H1 (cell line): ENCODE data around the gene FOXN3. TPM values are rescaled to one million over a fixed set of nuclear protein-coding genes. Genes with fewer than 3 reads are reported as not detected.

Experiments used
- CTCF ChIA-PET: fragments of 300-600 bp; sonication (Branson Sonifier 250); formaldehyde crosslinking; loops from one replicate; lab custom pipeline; 2021; ENCODE audit not compliant: partially characterized antibody; lab: Charles Lee
- POLR2A ChIA-PET: fragments of 300-600 bp; sonication (Branson Sonifier 250); formaldehyde crosslinking; loops from one replicate; lab custom pipeline; 2021; ENCODE audit warnings: inconsistent platforms; ENCODE audit not compliant: partially characterized antibody; lab: Charles Lee
- DNase-seq, 2 experiments: peaks; one replicate each; pipeline versions ENCODE4 v3.0.0 to v3.0.0-alpha.2; 2010 to 2022; ENCODE audit warnings: low spot score in 2 of 2, low read depth in 1 of 2, mixed read lengths in 1 of 2
- FAIRE-seq: peaks from 2 replicates; lab custom pipeline; 2011; peaks lifted over from hg19 to GRCh38; lab: Jason Lieb, UNC
- H2AFZ ChIP-seq: 2 replicates; pipeline ENCODE4 v1.8.1; 2012; ENCODE audit warnings: low read length, inconsistent platforms
- H2AK5ac ChIP-seq: 2 replicates; pipeline ENCODE4 v1.6.1; 2013; ENCODE audit warnings: low read depth, low read length
- H2BK120ac ChIP-seq: replicated peaks from 2 replicates; pipeline ENCODE3; 2013; ENCODE audit warnings: low read depth, low read length, inconsistent platforms
- H2BK12ac ChIP-seq: 2 replicates; pipeline ENCODE4 v1.6.1; 2013; ENCODE audit warnings: low read depth, low read length
- H2BK15ac ChIP-seq: 2 replicates; pipeline ENCODE4 v1.6.1; 2013; ENCODE audit warnings: low read length
- H2BK20ac ChIP-seq: 2 replicates; pipeline ENCODE4 v1.6.1; 2013; ENCODE audit warnings: low read length
- H2BK5ac ChIP-seq: 2 replicates; pipeline ENCODE4 v1.6.1; 2013; ENCODE audit warnings: low read depth, low read length
- H3K14ac ChIP-seq: 2 replicates; pipeline ENCODE4 v1.6.1; 2013; ENCODE audit warnings: inconsistent platforms; ENCODE audit not compliant: insufficient read length
- H3K18ac ChIP-seq: 2 replicates; pipeline ENCODE4 v1.6.1; 2013; ENCODE audit warnings: low read length; ENCODE audit errors: extremely low read depth
- H3K23ac ChIP-seq: 2 replicates; pipeline ENCODE4 v1.6.1; 2013; ENCODE audit warnings: inconsistent platforms; ENCODE audit not compliant: insufficient read length
- H3K23me2 ChIP-seq: 2 replicates; pipeline ENCODE4 v1.6.1; 2013; ENCODE audit warnings: low read depth, low read length
- H3K27ac ChIP-seq: 2 replicates; pipeline ENCODE4 v1.6.1; 2011; ENCODE audit warnings: low read depth, low read length, inconsistent platforms
- H3K27me3 ChIP-seq, 4 experiments: replicated peaks in 1 of 4; 1 replicate in 1 of 4; 2 replicates in 3 of 4; pipeline versions ENCODE4 v1.6.1 to v1.8.1; 2011 to 2013; ENCODE audit warnings: low read length in 3 of 4, mild to moderate bottlenecking in 3 of 4, inconsistent platforms in 2 of 4, mixed read lengths in 2 of 4, moderate library complexity in 1 of 4; ENCODE audit not compliant: control insufficient read depth in 3 of 4, insufficient read depth in 3 of 4; ENCODE audit errors: extremely low read depth in 1 of 4
- H3K36me3 ChIP-seq, 4 experiments: 2 replicates each; pipeline versions ENCODE4 v1.6.1 to v1.8.1; 2011 to 2013; ENCODE audit warnings: mild to moderate bottlenecking in 4 of 4, low read length in 3 of 4, moderate library complexity in 2 of 4, control low read depth in 1 of 4, inconsistent platforms in 1 of 4; ENCODE audit not compliant: insufficient read depth in 4 of 4, control insufficient read depth in 2 of 4
- H3K4ac ChIP-seq: replicated peaks from 2 replicates; pipeline ENCODE3; 2013; ENCODE audit warnings: low read length, low read depth, mixed read lengths, inconsistent platforms; ENCODE audit not compliant: insufficient read length
- H3K4me1 ChIP-seq, 4 experiments: replicated peaks in 1 of 4; 1 replicate in 1 of 4; 2 replicates in 3 of 4; pipeline versions ENCODE4 v1.6.1 to v1.8.1; 2011 to 2013; ENCODE audit warnings: low read length in 3 of 4, inconsistent platforms in 2 of 4, mixed read lengths in 1 of 4; ENCODE audit not compliant: insufficient read depth in 4 of 4, control insufficient read depth in 3 of 4
- H3K4me2 ChIP-seq, 2 experiments: 2 replicates each; pipeline versions ENCODE4 v1.6.1 to v1.8.1; 2011 to 2013; ENCODE audit warnings: low read depth in 2 of 2, low read length in 2 of 2, control low read depth in 1 of 2, inconsistent platforms in 1 of 2, mild to moderate bottlenecking in 1 of 2; ENCODE audit not compliant: insufficient read depth in 1 of 2
- H3K4me3 ChIP-seq, 4 experiments: fragments of 200-600, 300-600 bp in 1 of 4; sonication (generic), shearing (Covaris generic), sonication (Bioruptor Twin) in 1 of 4; 2 replicates each; pipeline versions ENCODE4 v1.5.1 to v1.8.1; 2011 to 2016; ENCODE audit warnings: low read length in 4 of 4, low read depth in 3 of 4, control low read depth in 2 of 4, inconsistent platforms in 2 of 4, mild to moderate bottlenecking in 2 of 4, mixed read lengths in 1 of 4, moderate library complexity in 1 of 4; ENCODE audit not compliant: insufficient read depth in 2 of 4; ENCODE audit errors: extremely low read depth in 1 of 4
- H3K56ac ChIP-seq: replicated peaks from 2 replicates; pipeline ENCODE3; 2013; ENCODE audit warnings: low read depth, mild to moderate bottlenecking, mixed read lengths, low read length, inconsistent platforms; ENCODE audit not compliant: insufficient read length
- H3K79me1 ChIP-seq: 2 replicates; pipeline ENCODE4 v1.6.1; 2013; ENCODE audit warnings: low read depth, low read length, control low read depth
- H3K79me2 ChIP-seq, 2 experiments: 2 replicates each; pipeline versions ENCODE4 v1.6.1 to v1.8.1; 2012 to 2013; ENCODE audit warnings: low read length in 2 of 2, mild to moderate bottlenecking in 2 of 2, inconsistent platforms in 1 of 2; ENCODE audit not compliant: insufficient read depth in 2 of 2, control insufficient read depth in 1 of 2
- H3K9ac ChIP-seq, 4 experiments: replicated peaks in 1 of 4; 1 replicate in 1 of 4; 2 replicates in 3 of 4; pipeline versions ENCODE4 v1.6.1 to v1.8.1; 2011 to 2013; ENCODE audit warnings: low read depth in 3 of 4, low read length in 3 of 4, control low read depth in 2 of 4, mild to moderate bottlenecking in 2 of 4, moderate library complexity in 2 of 4, inconsistent platforms in 1 of 4; ENCODE audit errors: extremely low read depth in 1 of 4
- H3K9me3 ChIP-seq, 2 experiments: 2 replicates each; pipeline versions ENCODE4 v1.6.1 to v1.8.1; 2012 to 2013; ENCODE audit warnings: mild to moderate bottlenecking in 2 of 2, moderate library complexity in 2 of 2, control low read depth in 1 of 2, inconsistent platforms in 1 of 2, low read depth in 1 of 2, low read length in 1 of 2, mixed read lengths in 1 of 2; ENCODE audit not compliant: insufficient read depth in 2 of 2
- H4K20me1 ChIP-seq, 2 experiments: replicated peaks in 1 of 2; 2 replicates each; pipeline versions ENCODE3 to v1.8.1; 2011 to 2013; ENCODE audit warnings: inconsistent platforms in 2 of 2, low read length in 2 of 2, mild to moderate bottlenecking in 1 of 2; ENCODE audit not compliant: insufficient read depth in 2 of 2, control insufficient read depth in 1 of 2
- H4K5ac ChIP-seq: 2 replicates; pipeline ENCODE4 v1.6.1; 2013; ENCODE audit warnings: low read length, low read depth, mixed read lengths, inconsistent platforms; ENCODE audit not compliant: insufficient read length
- H4K8ac ChIP-seq: 2 replicates; pipeline ENCODE4 v1.8.0; 2013; ENCODE audit warnings: mild to moderate bottlenecking, moderate library complexity, low read length, inconsistent platforms; ENCODE audit not compliant: insufficient read depth; ENCODE audit errors: extremely low read depth
- H4K91ac ChIP-seq: replicated peaks from 2 replicates; pipeline ENCODE3; 2013; ENCODE audit warnings: low read length, mixed read lengths, inconsistent platforms; ENCODE audit not compliant: insufficient read length
- ATF3 ChIP-seq: IDR thresholded peaks from 2 replicates; pipeline ENCODE4 v1.6.1; 2011; ENCODE audit warnings: low read depth, mild to moderate bottlenecking, low read length; ENCODE audit not compliant: insufficient read depth
- BCL11A ChIP-seq, 2 experiments: IDR thresholded peaks; one replicate each; pipeline ENCODE4 v1.6.1; 2011; ENCODE audit warnings: low read depth in 2 of 2, low read length in 2 of 2, mild to moderate bottlenecking in 2 of 2
- BRCA1 ChIP-seq: IDR thresholded peaks from 2 replicates; pipeline ENCODE4 v1.6.1; 2012; ENCODE audit warnings: low read depth, low read length, improper control_type of control experiment
- CEBPB ChIP-seq: IDR thresholded peaks from 2 replicates; pipeline ENCODE4 v1.6.1; 2012; ENCODE audit warnings: low read depth, low read length
- RBBP5 ChIP-seq: IDR thresholded peaks from 2 replicates; pipeline ENCODE4 v1.7.1; 2012; ENCODE audit warnings: low read depth, mild to moderate bottlenecking, inconsistent platforms, low read length, moderate library complexity, borderline replicate concordance
- RFX5 ChIP-seq: IDR thresholded peaks from 2 replicates; pipeline ENCODE4 v1.6.1; 2011; ENCODE audit warnings: low read depth, low read length, improper control_type of control experiment, borderline replicate concordance
- RNF2 ChIP-seq: fragments of 200-900, 300-1000 bp; sonication (generic); IDR thresholded peaks from 2 replicates; pipeline ENCODE4 v1.7.1; 2016; ENCODE audit warnings: borderline replicate concordance, low read depth, mild to moderate bottlenecking, antibody characterized with exemption, low read length; ENCODE audit not compliant: poor library complexity, severe bottlenecking; ENCODE audit errors: missing control alignments
- RXRA ChIP-seq: IDR thresholded peaks from 2 replicates; pipeline ENCODE4 v1.6.1; 2011; ENCODE audit warnings: low read depth, mild to moderate bottlenecking, low read length, moderate library complexity; ENCODE audit not compliant: insufficient read depth
- SAP30 ChIP-seq: fragments of 300-600 bp; sonication (generic); IDR thresholded peaks from 2 replicates; pipeline ENCODE4 v1.7.1; 2012; ENCODE audit warnings: low read length, moderate library complexity, mild to moderate bottlenecking, inconsistent platforms; ENCODE audit not compliant: insufficient read depth, insufficient replicate concordance
- SP1 ChIP-seq: IDR thresholded peaks from 2 replicates; pipeline ENCODE4 v1.6.1; 2011; ENCODE audit warnings: low read depth, low read length
- SP4 ChIP-seq: IDR thresholded peaks from 2 replicates; pipeline ENCODE4 v1.6.1; 2012; ENCODE audit warnings: low read length, inconsistent platforms
- WGBS, 2 experiments: shearing (Covaris generic) in 1 of 2; methylation state at CpG; one replicate each; pipeline versions ENCODE4 v1.1.6 to v1.1.7; 2013 to 2015; ENCODE audit warnings: low lambda C conversion rate in 2 of 2, mixed read lengths in 2 of 2, inconsistent platforms in 1 of 2, low coverage in 1 of 2, missing lambda C conversion rate in 1 of 2; ENCODE audit not compliant: insufficient replicate concordance in 2 of 2, insufficient coverage in 1 of 2, insufficient read length in 1 of 2; ENCODE audit errors: extremely low coverage in 1 of 2, missing lambda C conversion rate in 1 of 2; 5-methylcytosine and 5-hydroxymethylcytosine counted together
- polyA plus RNA-seq, 7 experiments: library from polyadenylated mRNA; depleted of rRNA in 3 of 7; stranded (reverse) in 5 of 7; unstranded in 2 of 7; fragments of >200 nt in 5 of 7; fragments of 200-250 nt in 2 of 7; gene quantifications; 1 replicate in 5 of 7; 2 replicates in 1 of 7; 4 replicates in 1 of 7; pipeline versions ENCODE4 v1.2.1 to v1.2.3, GENCODE V29; 2011 to 2013; ENCODE audit warnings: missing spikeins in 2 of 7, mixed read lengths in 2 of 7
- total RNA-seq: library from RNA; stranded (reverse); fragmentation: NEBNext Ultra II Directional; extraction: Animal tissue kit (Norgen Biotek cat#: 25700); gene quantifications from 2 replicates; pipeline ENCODE4 v1.2.1, GENCODE V29; 2021

The FOXN3 gene
- total and polyA plus RNA-seq, 2 of the 8 experiments (the other 6 are each of a cell fraction or from before 2014, with no cell fraction given), result 52.6 to 178 TPM

- no peak for FAIRE-seq
- TF ChIP-seq RNF2 (no peak), BCL11A (IDR thresholded peaks at IDR 0.05; ENCODE audit: low read depth in 2 of 2, low read length in 2 of 2) (no peak), ATF3 (no peak), SP4 (no peak), RFX5 (no peak), SAP30 (no peak), RXRA (no peak), SP1 (no peak), RBBP5 (no peak), CEBPB (no peak), BRCA1 (no peak)
Measured at GRCh38 chr14:89304972-89305703, 111.9 kb downstream of the FOXN3 start.

More at GRCh38 chr14:89304972-89305703, 111.9 kb downstream of the FOXN3 start:
- H4K5ac ChIP-seq, result no peak overlapping the region
- H3K9ac ChIP-seq, result no peak overlapping the region
- H3K4me1 ChIP-seq, result peaks cover 12 to 37% (median 31%) of the 10 kb centered on the region in 4 experiments
- no peak overlapping the region for H3K56ac ChIP-seq
- ChIA-PET CTCF (interaction anchor here (0.6 to 2.2 kb wide), 7 partner anchors 9 to 263 kb away, joined by 3 to 6 read pairs (median 3); no protein-coding TSS in a partner anchor), POLR2A (interaction anchor here (0.9 to 2.1 kb wide), 5 partner anchors 8 to 14 kb away, joined by 3 to 9 read pairs (median 4); no protein-coding TSS in a partner anchor)
- H3K79me2 ChIP-seq, result peaks cover 0 to 86% of the 10 kb centered on the region in 2 experiments; a peak in 3 of 4 replicates
- no peak overlapping the region for H3K4ac ChIP-seq
- H2BK20ac ChIP-seq, result no peak overlapping the region
- H3K36me3 ChIP-seq, result peaks cover 0 to 5% (median 2%) of the 10 kb centered on the region in 4 experiments; a peak in 1 of 8 replicates
- peaks cover 2 to 6% of the 10 kb centered on the region in 2 experiments for H4K20me1 ChIP-seq
- H3K4me2 ChIP-seq, result no peak overlapping the region
- H2AK5ac ChIP-seq, result 0 out of 2 replicates have a peak overlapping the region, but pooled peaks have one; percentile 4
- H3K27ac ChIP-seq, result no peak overlapping the region
- H3K79me1 ChIP-seq, result peaks cover 4% of the 10 kb centered on the region
- H3K23me2 ChIP-seq, result no peaks in the 10 kb centered on the region; the same call in none of the 2 replicates
- H3K9me3 ChIP-seq, result no peaks in the 10 kb centered on the region
- H3K4me3 ChIP-seq, result no peak overlapping the region
- DNase-seq, result no peak
- no peak overlapping the region for H4K91ac ChIP-seq
- no peak overlapping the region for H2BK5ac ChIP-seq
- WGBS, 2 experiments, result 89% methylated on average over 16 of the region's 16 CpGs; no CpG with 5 or more reads in 1 of the 2 experiments
- no peak overlapping the region for H3K18ac ChIP-seq
- no peak overlapping the region; the same call in 1 of the 2 replicates for H4K8ac ChIP-seq
- no peak overlapping the region for H2AFZ ChIP-seq
- no peaks in the 10 kb centered on the region for H3K27me3 ChIP-seq
- no peak overlapping the region for H3K14ac ChIP-seq
- no peak overlapping the region for H3K23ac ChIP-seq
- no peak overlapping the region for H2BK12ac ChIP-seq
- H2BK120ac ChIP-seq, result no peak overlapping the region
- H2BK15ac ChIP-seq, result no peak overlapping the region
